Epithelial cell of proximal tubule (primary cell): Measurements from ENCODE around the gene MAST4. TPM values are rescaled to one million over a fixed set of nuclear protein-coding genes. Genes with fewer than 3 reads are reported as not detected.

Source experiments
- DNase-seq: peaks from one replicate; pipeline ENCODE4 v3.0.0-alpha.2; 2011; ENCODE audit warnings: low read depth
- H3K4me3 ChIP-seq: 2 replicates; pipeline ENCODE4 v1.5.1; 2011; ENCODE audit warnings: low read depth, mild to moderate bottlenecking, low read length
- total RNA-seq: library from RNA; depleted of rRNA; stranded (reverse); fragments of >200 nt; gene quantifications from 2 replicates; pipeline ENCODE4 v1.2.3, GENCODE V29; 2015
- TF ChIP-seq, protein P1 (sequence below): conservative IDR thresholded peaks from 2 replicates; pipeline ENCODE4 v1.5.1; 2012; ENCODE audit warnings: low read depth, mild to moderate bottlenecking, low read length

Gene MAST4
- total RNA-seq, 1 donor from 2014 or later: 17.3 TPM

- TF ChIP-seq, protein P1, sequence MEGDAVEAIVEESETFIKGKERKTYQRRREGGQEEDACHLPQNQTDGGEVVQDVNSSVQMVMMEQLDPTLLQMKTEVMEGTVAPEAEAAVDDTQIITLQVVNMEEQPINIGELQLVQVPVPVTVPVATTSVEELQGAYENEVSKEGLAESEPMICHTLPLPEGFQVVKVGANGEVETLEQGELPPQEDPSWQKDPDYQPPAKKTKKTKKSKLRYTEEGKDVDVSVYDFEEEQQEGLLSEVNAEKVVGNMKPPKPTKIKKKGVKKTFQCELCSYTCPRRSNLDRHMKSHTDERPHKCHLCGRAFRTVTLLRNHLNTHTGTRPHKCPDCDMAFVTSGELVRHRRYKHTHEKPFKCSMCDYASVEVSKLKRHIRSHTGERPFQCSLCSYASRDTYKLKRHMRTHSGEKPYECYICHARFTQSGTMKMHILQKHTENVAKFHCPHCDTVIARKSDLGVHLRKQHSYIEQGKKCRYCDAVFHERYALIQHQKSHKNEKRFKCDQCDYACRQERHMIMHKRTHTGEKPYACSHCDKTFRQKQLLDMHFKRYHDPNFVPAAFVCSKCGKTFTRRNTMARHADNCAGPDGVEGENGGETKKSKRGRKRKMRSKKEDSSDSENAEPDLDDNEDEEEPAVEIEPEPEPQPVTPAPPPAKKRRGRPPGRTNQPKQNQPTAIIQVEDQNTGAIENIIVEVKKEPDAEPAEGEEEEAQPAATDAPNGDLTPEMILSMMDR: no peak
Observed at GRCh38 chr5:66621736-66622135, 25.5 kb downstream of the MAST4 start.

GRCh38 chr5:66628561-66628960 is 32.4 kb downstream of the MAST4 start:
- H3K4me3 ChIP-seq: no peak overlapping the region
- no peak for DNase-seq
- TF ChIP-seq, protein P1: no peak

More at GRCh38 chr5:66621736-66622135, 25.5 kb downstream of the MAST4 start:
- H3K4me3 ChIP-seq: no peak overlapping the region
- no peak for DNase-seq

GRCh38 chr5:66629446-66629845 is 33.3 kb downstream of the MAST4 start:
- DNase-seq: no peak
- TF ChIP-seq, protein P1: no peak
- H3K4me3 ChIP-seq: no peak overlapping the region

DNA sequence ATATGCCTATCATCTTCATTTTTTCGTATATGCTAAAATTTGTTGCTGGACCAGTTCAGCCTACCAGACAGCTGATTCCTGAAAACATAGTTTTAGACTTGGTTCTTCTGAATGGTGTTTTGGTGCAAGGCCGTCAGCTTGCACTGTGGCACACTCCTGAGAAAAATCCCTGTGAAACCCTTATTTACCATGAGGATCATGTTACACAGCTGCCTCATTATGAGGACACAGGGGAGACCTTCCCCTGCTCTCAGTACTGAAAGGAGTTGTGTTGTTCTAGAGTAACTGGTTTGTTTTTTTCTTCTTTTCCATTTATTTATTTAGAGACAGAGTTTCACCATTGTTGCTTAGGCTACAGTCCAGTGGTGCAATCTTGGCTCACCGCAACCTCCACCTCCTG is 37.6 kb downstream of the MAST4 start:
- H3K4me3 ChIP-seq: no peak overlapping the region
- TF ChIP-seq, protein P1: no peak
- no peak for DNase-seq

DNA sequence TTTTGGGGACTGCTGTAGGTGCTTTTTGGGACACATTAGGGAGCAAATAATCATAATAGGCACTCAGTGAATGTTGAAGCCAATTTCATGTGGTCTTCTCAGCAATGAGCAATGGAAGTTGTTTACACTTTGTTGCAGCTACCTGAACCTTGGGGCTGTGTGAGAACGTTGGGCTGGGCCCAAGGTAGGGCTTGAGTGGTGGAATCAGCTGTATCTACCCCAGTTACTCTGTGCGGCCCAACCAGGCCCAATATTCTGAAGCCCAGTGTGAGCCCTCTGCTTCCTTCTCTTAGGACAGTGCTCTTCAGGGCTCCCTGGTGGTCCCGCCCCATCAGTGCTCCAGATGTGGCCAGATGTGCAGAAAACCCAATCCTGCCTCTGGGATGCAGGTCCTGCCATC is 38.4 kb downstream of the MAST4 start:
- H3K4me3 ChIP-seq: no peak overlapping the region
- no peak for DNase-seq
- TF ChIP-seq, protein P1: no peak

DNA sequence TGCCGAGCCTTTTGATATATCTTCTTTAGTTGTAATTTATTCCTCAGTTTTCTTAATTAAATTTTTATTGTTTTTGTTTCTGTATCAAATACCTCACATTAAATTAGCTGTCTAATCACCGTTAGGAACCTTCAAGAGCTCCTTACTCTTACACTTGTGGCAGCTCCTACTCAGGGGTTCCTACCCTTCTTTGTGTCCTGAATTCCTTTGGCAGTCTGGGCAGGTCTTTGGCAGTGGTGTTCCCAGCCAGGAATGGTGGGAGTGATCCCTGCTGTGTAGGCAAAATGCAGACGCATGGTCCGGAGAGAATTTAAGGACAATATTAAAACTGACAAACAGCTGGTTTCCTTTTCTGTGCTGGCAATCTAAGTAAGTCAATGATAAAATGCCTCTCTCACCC is 41.8 kb downstream of the MAST4 start:
- H3K4me3 ChIP-seq: no peak overlapping the region
- no peak for DNase-seq
- TF ChIP-seq, protein P1: no peak

DNA sequence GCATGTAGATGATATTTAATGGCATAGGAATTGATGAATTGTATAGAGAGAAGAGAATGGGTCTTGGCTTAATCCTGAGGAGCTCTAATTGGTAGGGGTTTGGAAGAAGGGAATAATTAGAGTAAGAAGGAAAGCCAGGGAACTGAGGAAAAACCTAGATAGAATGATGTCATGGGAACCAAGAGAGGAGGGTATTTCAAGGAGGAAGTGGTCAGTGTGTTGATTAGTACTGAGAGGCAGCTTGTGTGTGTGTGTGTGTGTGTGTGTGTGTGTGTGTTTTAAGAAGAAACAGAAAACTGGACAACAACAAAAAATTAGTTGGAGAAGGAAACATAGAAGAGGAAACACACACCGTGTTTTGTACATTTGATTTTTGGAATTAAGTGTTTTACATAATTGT is 42.8 kb downstream of the MAST4 start:
- DNase-seq: no peak
- TF ChIP-seq, protein P1: no peak
- H3K4me3 ChIP-seq: no peak overlapping the region
